RPMI7951 (cell line): ENCODE results near the gene BBOX1. TPM values are rescaled to one million over a fixed set of nuclear protein-coding genes. Genes with fewer than 3 reads are reported as not detected.
"Not testable (repeated sequence)": the region's sequence is repeated elsewhere in the genome, so short reads cannot be mapped to it uniquely, and the experiment has no call there.

Experiments used
- DNase-seq: peaks from one replicate; pipeline ENCODE4 v3.0.0-alpha.2; 2012; ENCODE audit warnings: low read depth
- total RNA-seq: library from RNA; depleted of rRNA; stranded (reverse); fragments of >200 nt; shearing (Covaris generic); gene quantifications from 2 replicates; pipeline ENCODE4 v1.2.3, GENCODE V29; 2014; rRNA removed

The BBOX1 gene, protein sequence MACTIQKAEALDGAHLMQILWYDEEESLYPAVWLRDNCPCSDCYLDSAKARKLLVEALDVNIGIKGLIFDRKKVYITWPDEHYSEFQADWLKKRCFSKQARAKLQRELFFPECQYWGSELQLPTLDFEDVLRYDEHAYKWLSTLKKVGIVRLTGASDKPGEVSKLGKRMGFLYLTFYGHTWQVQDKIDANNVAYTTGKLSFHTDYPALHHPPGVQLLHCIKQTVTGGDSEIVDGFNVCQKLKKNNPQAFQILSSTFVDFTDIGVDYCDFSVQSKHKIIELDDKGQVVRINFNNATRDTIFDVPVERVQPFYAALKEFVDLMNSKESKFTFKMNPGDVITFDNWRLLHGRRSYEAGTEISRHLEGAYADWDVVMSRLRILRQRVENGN
- total RNA-seq = 0.39 and 0.60 TPM in 2 replicates

DNA sequence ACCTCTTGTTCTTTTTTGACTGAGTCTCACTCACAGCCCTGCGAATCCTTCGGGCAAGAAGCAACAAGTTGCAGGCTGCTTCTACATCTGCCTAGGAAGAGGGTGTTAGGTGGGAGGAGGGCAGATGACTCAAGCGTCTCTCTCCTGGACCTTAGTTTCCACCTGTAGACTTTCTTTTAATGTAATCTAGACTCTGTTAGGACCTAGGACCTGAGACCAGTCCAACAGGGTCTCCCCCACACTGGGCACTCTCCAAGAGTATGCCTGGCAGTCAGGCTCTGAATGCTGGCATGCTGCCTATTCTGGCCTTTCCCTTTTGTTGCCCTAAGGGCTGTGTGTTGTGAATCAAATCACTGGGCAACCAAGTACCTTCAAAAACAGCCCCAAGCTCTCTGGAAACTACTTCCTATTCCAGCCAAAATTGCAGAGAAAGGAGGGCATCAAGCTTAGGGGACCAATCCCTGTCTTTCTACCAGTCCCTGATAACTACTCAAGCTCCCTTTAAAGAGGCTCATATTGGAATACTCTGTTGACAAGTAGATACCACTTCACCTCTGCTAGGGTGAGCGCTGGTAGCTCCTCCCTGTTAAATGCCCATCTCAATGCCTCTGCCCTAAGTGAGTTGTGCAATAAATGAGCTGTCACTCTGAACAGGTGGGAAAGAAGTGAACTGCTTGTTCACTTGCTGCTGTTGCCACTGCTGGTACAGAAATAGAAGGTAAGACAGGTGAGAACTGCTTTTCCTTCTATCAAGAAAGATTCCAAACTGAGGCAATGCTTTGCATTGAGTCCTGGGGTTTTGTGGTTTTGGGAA, at the start of gene BBOX1:
Gene BBOX1, plus strand, starts transcription at position 514 of the 814 bp plus-strand sequence. CDS start 14,616 bp downstream, outside the sequence.
- peak; percentile 52 for DNase-seq

DNA sequence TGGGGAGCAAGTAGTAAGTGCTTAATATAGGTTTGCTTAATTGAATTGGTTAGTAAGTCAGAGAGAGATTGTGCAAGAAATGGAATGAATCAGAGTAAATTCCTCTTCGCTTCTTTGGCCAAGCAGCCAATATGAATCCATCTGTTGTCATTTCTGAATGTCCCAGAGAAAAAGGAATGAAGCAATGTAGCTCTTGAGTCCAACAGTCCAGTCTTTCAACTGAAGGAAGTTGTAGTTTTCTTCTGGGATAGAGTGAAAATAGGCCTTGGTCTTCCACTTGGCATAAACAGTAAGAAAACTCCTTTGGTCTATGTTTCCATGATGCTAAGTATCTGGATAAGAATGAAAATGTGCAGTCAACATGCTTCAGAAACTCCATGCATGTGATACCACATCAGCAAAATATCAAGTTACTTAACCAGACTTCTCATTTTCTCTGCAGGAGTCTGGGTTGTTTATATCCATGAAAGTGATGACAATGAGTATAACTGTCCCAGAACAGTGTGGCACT, 48.5 kb upstream of the BBOX1 start:
- DNase-seq = peak; percentile 60

DNA sequence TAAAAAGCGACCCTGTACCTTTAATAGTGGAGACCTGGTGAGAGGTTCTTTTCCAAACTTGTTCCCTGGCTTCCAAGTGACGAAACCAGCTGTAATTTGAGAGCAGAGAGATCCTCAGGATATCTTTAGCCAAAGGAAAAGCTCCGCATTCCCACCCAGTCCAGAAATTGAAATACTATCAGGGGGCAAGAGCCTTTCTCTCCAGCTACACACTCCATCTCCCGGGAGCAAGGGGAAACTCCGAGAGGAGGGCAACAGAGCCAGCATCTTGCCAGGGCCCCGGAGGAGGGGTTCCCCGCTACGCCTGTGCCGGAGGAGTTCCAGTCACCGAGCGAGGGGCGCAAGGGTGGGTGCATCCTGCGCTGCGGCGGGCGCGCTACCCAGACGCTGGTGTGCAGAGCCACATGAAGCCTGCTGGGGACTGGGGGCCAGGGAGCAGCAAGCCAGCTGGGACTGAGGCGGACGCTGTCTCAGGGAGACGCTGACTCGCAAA, 46.6 kb upstream of the BBOX1 start, which contains the start of gene FIBIN:
Gene FIBIN, plus strand, starts transcription at position 148 of the 493 bp plus-strand sequence. CDS start 415 bp downstream, outside the sequence.
- DNase-seq = no peak

DNA sequence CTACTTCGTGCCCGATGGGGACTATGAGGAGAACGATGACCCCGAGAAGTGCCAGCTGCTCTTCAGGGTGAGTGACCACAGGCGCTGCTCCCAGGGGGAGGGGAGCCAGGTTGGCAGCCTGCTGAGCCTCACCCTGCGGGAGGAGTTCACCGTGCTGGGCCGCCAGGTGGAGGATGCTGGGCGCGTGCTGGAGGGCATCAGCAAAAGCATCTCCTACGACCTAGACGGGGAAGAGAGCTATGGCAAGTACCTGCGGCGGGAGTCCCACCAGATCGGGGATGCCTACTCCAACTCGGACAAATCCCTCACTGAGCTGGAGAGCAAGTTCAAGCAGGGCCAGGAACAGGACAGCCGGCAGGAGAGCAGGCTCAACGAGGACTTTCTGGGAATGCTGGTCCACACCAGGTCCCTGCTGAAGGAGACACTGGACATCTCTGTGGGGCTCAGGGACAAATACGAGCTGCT, 46.0 kb upstream of the BBOX1 start:
- no peak for DNase-seq

DNA sequence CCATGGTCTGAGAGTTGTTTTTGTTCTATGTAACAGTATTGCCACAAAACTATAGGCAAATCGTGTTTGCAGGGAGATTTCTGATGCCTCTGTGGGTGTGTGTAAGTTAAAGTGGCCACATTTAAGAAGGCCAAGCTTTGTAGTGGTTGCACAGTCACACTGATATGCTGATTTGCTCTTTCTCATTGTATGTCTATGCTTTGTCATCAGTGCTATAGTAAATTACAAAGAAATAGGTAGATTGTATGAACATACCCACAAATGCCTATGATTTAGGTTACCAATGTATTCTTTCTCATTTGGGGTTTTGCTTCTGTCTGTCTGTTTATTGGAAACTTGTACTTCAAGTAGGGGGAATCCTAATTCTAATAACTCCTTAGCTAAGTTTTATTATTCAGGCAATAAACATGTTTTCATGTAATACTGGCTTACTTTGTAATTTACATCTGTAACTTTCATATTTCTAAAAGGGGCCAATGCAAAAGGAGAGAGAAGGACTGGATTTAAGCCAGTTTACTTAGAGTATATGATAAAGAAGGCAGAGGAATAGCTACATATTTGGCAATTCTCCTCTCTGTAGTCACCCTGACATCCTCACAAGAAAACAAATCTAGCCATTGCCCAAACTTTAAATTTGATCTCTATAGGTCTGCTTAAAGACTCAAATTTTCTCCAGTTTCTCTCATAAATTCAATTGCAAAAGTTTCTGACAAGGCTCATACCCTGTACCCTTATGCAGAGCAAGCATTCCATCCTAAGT, 44.7 kb upstream of the BBOX1 start:
- DNase-seq = no peak

DNA sequence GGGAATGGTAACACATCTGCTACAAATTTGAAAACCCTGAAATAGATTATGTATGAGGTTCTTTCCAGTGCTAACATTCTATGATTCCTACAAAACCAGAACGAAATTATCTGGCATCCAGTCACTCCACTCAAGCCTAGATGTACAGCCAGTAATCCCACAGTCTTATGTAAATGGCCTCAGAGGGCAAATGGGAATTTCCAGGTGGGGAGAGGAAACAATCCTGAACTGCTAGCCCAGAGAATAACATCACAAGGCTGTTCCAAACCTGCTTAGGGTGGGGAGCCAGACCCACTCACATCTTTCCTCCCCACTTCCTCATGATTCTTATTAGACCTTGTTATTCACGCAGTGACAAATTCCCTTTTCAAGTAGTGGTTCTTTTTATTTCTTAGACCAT, 43.2 kb upstream of the BBOX1 start:
- no peak for DNase-seq

DNA sequence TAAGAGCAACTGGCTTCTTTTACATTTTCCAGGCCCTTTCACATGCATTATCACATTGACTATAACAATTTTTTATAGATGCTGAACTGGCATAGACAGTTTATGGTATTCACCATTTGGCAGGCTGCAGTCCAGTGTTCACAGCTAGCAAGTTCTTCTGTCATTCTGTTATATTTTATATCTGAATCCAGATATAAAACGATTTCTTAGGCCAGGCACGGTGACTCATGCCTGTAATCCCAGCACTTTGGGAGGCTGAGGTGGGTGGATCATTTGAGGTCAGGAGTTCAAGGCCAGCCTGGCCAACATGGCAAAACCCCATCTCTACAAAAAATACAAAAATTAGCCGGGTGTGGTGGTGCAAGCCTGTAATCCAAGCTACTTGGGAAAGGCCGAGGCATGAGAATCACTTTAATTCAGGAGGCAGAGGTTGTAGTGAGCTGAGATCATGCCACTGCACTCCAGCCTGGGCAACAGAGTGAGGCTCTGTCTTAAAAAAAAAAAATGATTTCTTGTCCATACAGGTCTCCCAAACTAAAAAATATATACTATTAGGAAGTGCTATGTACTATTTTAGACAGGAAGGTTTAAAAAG, 39.4 kb upstream of the BBOX1 start:
- DNase-seq = not testable (repeated sequence)

DNA sequence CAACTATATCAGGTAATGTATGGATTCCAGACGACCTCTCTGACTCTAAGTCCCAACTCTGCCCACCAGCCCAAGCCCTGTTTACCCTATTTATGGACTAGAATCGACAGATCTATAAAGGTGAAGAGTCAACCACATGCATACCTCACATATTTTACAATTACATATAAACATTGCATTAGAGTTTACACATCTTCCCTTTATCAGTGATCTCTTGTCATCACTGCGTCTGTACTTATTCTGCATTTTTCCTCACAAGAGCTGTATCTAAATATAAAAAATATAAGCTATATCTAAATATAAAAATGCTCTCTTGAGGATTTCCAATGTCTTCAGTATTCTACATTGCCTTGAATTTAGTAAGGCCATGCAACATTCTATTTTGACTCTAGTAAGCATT, 38.2 kb upstream of the BBOX1 start:
- no peak for DNase-seq

DNA sequence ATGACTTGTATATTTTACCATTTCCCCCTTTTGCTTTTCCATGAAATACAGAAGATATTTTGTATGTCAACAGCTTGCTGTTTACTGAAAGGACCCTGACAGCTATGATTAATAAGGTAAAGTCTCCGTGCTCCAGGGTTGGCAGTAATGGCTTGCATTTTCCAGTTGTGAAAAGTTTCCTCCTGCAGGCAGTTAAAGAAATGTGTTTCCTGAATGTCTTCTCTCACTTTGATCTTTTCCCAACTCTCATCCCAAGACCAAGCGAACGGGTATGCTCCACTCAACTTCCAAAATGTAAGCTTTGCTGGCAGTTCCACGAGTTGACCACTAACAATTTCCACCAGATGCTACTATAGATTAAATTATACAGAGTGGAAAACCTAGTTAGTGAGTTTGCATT, 37.8 kb upstream of the BBOX1 start:
- no peak for DNase-seq

DNA sequence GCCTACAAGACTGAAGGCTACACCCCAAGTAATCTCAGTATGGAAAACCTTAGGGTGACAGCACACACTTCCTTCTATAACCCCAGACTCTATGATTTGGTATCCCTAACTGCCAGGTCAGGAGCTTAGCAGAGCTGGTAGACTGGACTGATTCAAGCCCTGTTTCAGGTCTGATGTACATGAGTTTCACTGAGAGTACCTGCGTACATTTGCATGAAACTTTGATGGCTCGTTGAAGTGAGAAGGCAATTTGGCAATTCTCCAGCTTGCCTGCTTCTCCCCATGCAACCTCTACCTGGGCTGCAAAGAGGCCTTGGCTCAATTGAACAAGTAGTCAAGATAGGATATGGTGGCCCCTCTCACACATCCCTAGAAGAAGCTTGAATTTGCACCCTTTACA, 36.5 kb upstream of the BBOX1 start:
- DNase-seq = no peak

DNA sequence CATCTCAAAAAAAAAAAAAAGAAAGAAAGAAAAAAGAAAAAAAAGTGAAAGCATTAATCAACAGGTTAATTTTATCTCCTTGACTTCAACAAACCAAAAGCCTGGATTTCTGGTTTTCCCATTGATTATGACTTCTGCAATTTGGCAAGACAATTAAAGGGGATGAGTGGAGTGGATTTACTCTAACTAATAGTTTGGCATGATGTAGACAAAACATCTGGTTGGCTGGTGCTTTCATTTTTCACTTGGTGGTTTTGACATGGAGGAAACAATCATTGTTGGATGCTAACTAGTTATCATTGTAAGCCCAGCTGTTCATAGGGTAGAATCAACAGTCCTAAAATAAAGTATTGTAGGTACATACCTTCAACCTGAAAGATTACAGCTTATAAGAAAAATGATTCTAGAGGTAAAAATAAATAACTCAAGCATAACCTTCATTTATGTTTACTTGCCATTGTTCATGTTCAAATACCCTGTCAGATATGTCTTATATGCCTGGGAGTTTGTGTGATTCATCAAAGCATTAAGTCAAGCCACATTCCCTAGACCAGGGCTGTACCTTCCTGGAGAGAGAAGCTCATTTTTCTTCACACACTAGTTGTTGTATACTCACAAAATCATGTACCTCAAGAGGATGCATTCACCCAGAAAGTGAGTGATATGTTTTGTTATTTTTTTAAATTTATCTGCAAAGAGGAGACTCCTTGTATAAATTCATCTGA, 31.6 kb upstream of the BBOX1 start:
- no peak for DNase-seq

DNA sequence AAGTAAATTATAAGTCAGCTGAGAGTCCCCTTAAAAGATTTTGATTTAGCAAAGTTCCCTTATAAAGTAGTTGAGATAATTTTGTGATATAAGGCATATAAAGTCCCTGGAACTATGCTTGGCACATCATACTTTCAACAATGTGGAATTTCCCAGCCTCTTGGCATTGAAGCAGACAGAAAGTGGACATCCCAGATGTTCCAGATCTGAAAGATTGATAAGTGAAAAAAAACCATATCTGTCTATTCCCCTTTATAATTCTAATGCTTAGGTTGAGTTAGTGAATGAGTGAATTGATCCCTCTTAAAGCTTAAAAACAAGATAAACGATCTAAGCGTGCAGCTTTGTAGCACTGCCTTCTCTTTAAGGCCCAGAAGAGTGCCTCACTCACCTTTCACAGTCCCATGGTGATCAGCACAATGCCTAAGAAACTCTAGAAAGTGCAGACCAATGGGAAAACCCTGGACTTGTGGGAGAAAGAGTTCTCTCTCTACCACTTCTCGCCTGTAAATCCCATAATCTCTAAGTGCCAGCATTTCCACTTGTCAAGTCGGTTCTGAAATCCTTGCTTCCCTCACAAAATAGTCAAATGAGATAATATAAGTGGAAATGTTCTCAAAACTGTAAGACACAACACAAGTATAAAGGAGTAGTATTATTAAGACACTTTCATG, 28.9 kb upstream of the BBOX1 start:
- DNase-seq = no peak

DNA sequence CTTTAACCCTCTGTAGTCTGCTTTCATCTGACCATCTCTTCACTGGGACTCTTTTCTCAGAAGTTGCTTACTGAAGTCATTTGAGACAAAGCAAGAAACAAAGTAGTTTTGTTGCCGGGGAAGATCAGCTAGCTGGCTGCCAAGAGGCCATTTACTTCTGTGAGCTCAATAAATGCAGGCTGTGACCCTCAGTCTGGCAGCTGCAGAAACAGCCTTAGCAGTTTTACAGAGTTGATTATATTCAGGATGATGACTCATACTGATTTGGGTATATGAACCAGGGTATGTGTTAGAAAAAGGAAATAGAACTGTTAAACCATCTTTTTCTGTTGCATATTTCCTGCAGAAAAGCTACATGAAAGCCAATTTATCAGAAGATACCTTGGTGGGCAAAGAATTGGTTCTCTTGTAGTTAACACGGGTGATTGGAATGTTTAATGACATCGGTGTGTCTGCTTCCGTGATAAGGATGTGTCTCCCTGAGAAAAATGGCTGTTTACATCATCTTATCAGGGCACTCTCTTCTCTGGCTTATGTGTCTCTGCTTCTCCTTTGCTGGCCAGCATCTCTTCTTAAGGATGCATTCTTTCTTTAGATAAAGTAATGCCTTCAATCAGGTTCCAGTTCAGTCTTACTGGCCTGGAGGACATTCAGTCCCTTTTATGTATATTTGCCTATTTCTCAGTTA, 28.2 kb upstream of the BBOX1 start:
- DNase-seq = peak; percentile 72

DNA sequence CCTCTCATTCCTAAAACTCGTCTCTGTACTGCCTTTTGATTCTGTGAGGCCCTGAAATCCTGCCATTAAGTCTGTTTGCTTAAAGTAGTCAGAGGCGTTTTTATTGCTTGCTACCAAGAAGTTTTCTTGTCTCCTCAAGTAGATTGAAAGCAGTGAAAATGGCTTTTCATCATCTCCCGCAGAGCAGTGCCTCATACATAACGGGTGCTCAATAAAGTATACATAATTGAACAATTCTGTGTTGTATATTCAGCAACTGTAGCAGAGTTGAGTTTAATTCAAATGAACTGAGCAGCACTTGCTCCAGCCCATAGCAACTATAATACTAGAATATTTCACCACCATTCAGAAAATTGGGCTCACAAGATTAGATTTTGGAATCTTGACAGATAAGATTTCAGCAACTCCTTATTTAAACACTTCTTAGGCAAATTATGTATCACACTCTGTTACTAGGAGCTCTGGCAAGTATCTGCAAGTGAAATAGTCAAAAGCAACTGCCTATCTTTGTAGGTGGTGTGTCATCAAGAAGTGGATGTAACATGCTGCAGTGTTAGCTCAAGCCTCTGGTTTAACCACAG, 26.7 kb upstream of the BBOX1 start:
- DNase-seq = no peak

DNA sequence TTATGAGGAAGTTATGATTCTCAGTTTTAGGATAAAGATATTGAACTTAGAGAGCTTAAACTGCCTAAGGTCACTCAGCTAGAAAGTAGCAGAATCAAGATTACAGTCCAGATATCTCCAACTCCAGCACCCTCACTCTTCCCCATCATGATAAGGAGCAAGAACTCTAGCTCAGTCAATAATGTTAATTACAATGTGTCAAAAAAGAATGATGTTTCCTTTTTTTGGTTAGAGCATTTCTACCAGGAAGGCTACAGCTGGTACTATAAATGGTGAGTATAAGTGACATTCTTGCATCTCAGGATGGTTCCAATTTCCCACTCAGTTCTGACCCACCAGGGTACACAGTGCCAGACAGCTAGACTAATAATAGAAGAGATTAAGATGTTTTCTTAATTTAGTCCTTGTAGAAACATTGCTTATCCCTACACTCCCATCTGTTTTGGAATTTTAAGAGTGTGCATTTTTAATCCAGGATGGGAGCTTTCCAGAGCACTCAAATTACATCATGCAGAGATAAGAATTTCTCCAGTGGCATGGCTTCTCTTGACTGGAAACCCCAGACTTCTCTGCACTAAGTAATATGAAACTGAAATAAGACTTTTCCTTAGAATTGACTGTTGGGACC, 21.6 kb upstream of the BBOX1 start:
- DNase-seq = no peak

DNA sequence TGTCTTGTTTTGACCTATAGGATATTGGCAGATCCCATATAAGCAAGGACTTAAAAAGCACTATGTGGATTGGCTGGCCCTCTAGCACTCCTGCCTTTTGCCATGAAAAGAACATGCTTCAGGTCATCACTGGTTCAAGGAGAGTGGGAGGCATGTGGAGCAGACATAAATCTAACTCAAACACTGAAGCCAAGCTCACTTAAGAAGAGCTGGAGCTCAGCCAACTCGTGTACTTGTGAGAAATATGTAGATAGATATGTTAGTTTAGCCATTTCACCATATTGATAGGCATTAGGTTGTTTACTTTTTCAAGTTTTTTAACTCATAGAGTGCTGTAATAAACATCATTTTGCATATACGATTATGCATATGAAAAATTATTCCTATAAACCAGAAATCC, 19.9 kb upstream of the BBOX1 start:
- no peak for DNase-seq

DNA sequence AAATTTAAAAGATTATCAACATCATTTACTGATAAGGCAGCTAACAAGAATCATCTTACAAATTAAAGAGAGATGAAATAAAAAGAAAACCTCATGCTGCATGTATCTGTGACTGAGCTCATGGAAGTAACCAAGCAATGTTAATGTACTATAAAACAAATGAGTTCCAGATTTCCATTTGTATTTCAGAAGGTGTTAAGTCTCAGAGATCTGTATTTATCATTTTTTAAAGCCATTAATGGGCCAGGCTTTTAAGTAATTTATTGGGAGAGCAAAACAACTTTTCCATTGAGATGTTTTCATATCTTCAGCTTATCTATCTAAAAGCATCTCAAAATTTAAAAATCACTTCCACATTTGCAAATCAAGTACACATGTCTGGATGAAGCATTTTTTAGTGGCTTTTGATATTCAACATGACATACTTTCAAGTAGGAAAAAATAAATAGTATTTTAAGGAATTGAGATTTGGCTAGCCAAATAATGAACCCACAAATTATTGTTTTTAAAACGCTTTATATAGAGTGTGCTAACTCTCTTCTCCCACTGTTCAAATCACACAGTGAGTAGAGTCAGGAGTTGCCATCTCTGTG, 17.9 kb upstream of the BBOX1 start:
- DNase-seq = no peak

DNA sequence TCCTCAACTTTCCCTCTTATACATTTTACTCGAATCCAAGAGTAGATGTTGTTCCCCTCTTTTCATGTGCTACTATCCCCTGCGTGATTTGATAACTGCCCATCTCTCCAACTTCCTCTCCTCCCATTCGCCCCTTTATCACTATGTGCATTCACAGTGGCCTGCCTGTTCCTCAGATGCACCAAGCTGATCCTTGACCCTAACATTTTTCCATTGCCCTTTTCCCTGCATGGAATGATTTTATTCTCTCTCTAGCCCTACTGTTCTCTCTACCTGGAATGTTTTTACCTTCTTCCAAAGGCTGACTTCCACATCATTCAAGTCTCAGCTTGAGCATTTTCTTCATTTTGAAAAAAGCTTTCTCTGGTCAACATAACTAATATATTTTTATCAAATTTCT, 15.8 kb upstream of the BBOX1 start:
- no peak for DNase-seq
